Keratinocyte (primary cell): ENCODE measurements around the gene LSG1. TPM values are rescaled to one million over a fixed set of nuclear protein-coding genes. Genes with fewer than 3 reads are reported as not detected.
"Not testable (repeated sequence)": the region's sequence is repeated elsewhere in the genome, so short reads cannot be mapped to it uniquely, and the experiment has no call there.

Source experiments
- DNase-seq: peaks from one replicate; pipeline ENCODE4 v3.0.0-alpha.2; 2011; ENCODE audit warnings: low read depth, missing footprints, low spot score
- FAIRE-seq: peaks from 2 replicates; lab custom pipeline; 2011; peaks lifted over from hg19 to GRCh38; lab: Jason Lieb, UNC
- H2AFZ ChIP-seq: 2 replicates; pipeline ENCODE4 v1.6.0; 2012; ENCODE audit warnings: low read length, control low read depth, inconsistent platforms; ENCODE audit not compliant: control insufficient read depth
- H3K27ac ChIP-seq: 2 replicates; pipeline ENCODE4 v1.5.1; 2011; ENCODE audit warnings: low read length; ENCODE audit not compliant: control insufficient read depth, insufficient read depth
- H3K27me3 ChIP-seq: 3 replicates; pipeline ENCODE4 v1.6.0; 2011; ENCODE audit warnings: low read length; ENCODE audit not compliant: control insufficient read depth, insufficient read depth; ENCODE audit errors: extremely low read depth
- H3K36me3 ChIP-seq, 2 experiments: 2 replicates in 1 of 2; 3 replicates in 1 of 2; pipeline ENCODE4 v1.5.1; 2011; ENCODE audit warnings: low read length in 2 of 2, mild to moderate bottlenecking in 1 of 2; ENCODE audit not compliant: control insufficient read depth in 2 of 2, insufficient read depth in 2 of 2; ENCODE audit errors: extremely low read depth in 1 of 2
- H3K4me1 ChIP-seq: 3 replicates; pipeline ENCODE4 v1.5.1; 2011; ENCODE audit warnings: low read length; ENCODE audit not compliant: control insufficient read depth, insufficient read depth; ENCODE audit errors: extremely low read depth
- H3K4me2 ChIP-seq: 3 replicates; pipeline ENCODE4 v1.6.0; 2011; ENCODE audit warnings: low read depth, low read length; ENCODE audit not compliant: control insufficient read depth, insufficient read depth; ENCODE audit errors: extremely low read depth
- H3K4me3 ChIP-seq, 3 experiments: fragments of 200-600 bp in 1 of 3; sonication (generic) in 1 of 3; 2 replicates in 2 of 3; 3 replicates in 1 of 3; pipeline ENCODE4 v1.5.1; 2011 to 2016; ENCODE audit warnings: low read length in 3 of 3, mild to moderate bottlenecking in 3 of 3, control low read depth in 2 of 3, inconsistent platforms in 1 of 3, low read depth in 1 of 3, mixed read lengths in 1 of 3, mixed run types in 1 of 3, moderate library complexity in 1 of 3; ENCODE audit not compliant: control insufficient read depth in 2 of 3, insufficient read depth in 2 of 3; ENCODE audit errors: extremely low read depth in 1 of 3
- H3K79me2 ChIP-seq: 2 replicates; pipeline ENCODE4 v1.6.0; 2012; ENCODE audit warnings: low read length; ENCODE audit not compliant: control insufficient read depth, insufficient read depth
- H3K9ac ChIP-seq: 3 replicates; pipeline ENCODE4 v1.6.0; 2011; ENCODE audit warnings: low read length; ENCODE audit not compliant: control insufficient read depth, insufficient read depth; ENCODE audit errors: extremely low read depth
- H3K9me1 ChIP-seq: 3 replicates; pipeline ENCODE4 v1.6.0; 2011; ENCODE audit warnings: low read length; ENCODE audit not compliant: control insufficient read depth, insufficient read depth; ENCODE audit errors: extremely low read depth
- H3K9me3 ChIP-seq: 2 replicates; pipeline ENCODE4 v1.5.1; 2012; ENCODE audit warnings: low read depth, low read length; ENCODE audit not compliant: control insufficient read depth
- H4K20me1 ChIP-seq: 3 replicates; pipeline ENCODE4 v1.6.0; 2011; ENCODE audit warnings: low read length; ENCODE audit not compliant: control insufficient read depth, insufficient read depth; ENCODE audit errors: extremely low read depth
- EZH2 ChIP-seq: IDR thresholded peaks from one replicate; pipeline ENCODE4 v1.6.1; 2012; ENCODE audit warnings: inconsistent platforms, mild to moderate bottlenecking, low read length, moderate library complexity
- dilution Hi-C: fragments of 300-500 bp; cut with MboI; formaldehyde crosslinking; loops from one replicate; pipeline ENCODE4 v1.7.0; 2020; ENCODE audit warnings: low sequenced_read_pairs; ENCODE audit not compliant: extremely low pct_ligation_motif_present
- polyA plus RNA-seq, 5 experiments: library from polyadenylated mRNA; depleted of rRNA in 3 of 5; stranded (reverse) in 3 of 5; stranded (forward) in 1 of 5; unstranded in 1 of 5; fragments of >200 nt; gene quantifications; 1 replicate in 1 of 5; 2 replicates in 3 of 5; 3 replicates in 1 of 5; pipeline versions ENCODE4 v1.2.1 to v1.2.3, GENCODE V29; 2011 to 2012; ENCODE audit warnings: missing spikeins in 2 of 5, low read depth in 1 of 5, low replicate concordance in 1 of 5
- TF ChIP-seq, protein P1 (sequence below), 3 experiments: IDR thresholded peaks in 1 of 3; conservative IDR thresholded peaks in 1 of 3; optimal IDR thresholded peaks in 1 of 3; 2 replicates in 2 of 3; 3 replicates in 1 of 3; pipeline versions ENCODE3 to v1.5.1; 2011; ENCODE audit warnings: low read length in 3 of 3, mild to moderate bottlenecking in 3 of 3, moderate library complexity in 2 of 3, control low read depth in 1 of 3, inconsistent platforms in 1 of 3; ENCODE audit not compliant: insufficient read depth in 2 of 3; ENCODE audit errors: extremely low read depth in 1 of 3

Gene LSG1
- polyA plus RNA-seq, 1 donor (not counting 4 experiments of a cell fraction or from before 2014, with no cell fraction given), result 40.7 TPM

- no peaks in the 10 kb centered on the region for H3K27me3 ChIP-seq
- peak overlapping the region; percentile 78 for H2AFZ ChIP-seq
- peaks cover 1 to 4% of the 10 kb centered on the region in 2 experiments for H3K36me3 ChIP-seq
- no peak overlapping the region for H3K27ac ChIP-seq
- H3K9me3 ChIP-seq, result peaks cover 4% of the 10 kb centered on the region
- DNase-seq, result no peak
- H3K4me1 ChIP-seq, result no peaks in the 10 kb centered on the region
- TF ChIP-seq, protein P1, sequence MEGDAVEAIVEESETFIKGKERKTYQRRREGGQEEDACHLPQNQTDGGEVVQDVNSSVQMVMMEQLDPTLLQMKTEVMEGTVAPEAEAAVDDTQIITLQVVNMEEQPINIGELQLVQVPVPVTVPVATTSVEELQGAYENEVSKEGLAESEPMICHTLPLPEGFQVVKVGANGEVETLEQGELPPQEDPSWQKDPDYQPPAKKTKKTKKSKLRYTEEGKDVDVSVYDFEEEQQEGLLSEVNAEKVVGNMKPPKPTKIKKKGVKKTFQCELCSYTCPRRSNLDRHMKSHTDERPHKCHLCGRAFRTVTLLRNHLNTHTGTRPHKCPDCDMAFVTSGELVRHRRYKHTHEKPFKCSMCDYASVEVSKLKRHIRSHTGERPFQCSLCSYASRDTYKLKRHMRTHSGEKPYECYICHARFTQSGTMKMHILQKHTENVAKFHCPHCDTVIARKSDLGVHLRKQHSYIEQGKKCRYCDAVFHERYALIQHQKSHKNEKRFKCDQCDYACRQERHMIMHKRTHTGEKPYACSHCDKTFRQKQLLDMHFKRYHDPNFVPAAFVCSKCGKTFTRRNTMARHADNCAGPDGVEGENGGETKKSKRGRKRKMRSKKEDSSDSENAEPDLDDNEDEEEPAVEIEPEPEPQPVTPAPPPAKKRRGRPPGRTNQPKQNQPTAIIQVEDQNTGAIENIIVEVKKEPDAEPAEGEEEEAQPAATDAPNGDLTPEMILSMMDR (optimal IDR thresholded peaks at IDR 0.05 in 1 of 3, IDR thresholded peaks at IDR 0.05 in 1 of 3, conservative IDR thresholded peaks at IDR 0.05 in 1 of 3; ENCODE audit: extremely low read depth in 1 of 3, insufficient read depth in 2 of 3, low read length in 3 of 3), result no peak
- TF ChIP-seq EZH2, result no peak
- H3K79me2 ChIP-seq, result peaks cover 5% of the 10 kb centered on the region
- peak overlapping the region; percentile 58 to 85 (median 78) for H3K4me3 ChIP-seq
- peak overlapping the region; percentile 74 for H3K9ac ChIP-seq
- H3K4me2 ChIP-seq, result peak overlapping the region; percentile 82
- H3K9me1 ChIP-seq, result no peaks in the 10 kb centered on the region
- no peaks in the 10 kb centered on the region for H4K20me1 ChIP-seq
- dilution Hi-C loops, result no loop called here
- peak; percentile 26 for FAIRE-seq
Observed at GRCh38 chr3:194632226-194632808, 39.7 kb downstream of the LSG1 start.

DNA sequence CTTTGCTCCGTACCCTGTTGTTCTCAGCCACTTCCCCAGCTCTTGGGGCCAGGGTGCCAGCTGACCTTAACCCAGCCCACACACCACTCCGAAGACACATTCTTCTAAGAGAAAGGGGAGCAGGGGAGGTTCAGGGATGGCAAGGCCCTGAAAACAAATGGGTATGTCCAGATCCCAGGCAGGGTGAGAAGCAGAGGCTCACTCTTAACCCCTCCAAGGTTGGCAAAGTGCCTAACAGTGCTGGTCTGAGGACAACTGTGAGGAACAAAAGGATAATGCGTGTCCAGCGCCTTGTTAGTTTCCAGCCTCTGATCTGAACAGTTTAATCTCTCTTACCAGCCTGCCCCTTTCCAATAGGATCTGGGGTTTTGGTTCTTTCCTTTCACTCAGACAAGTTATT is 40.3 kb downstream of the LSG1 start:
- Histone ChIP-seq H3K27me3 (no peaks in the 10 kb centered on the region), H3K9me1 (no peaks in the 10 kb centered on the region), H3K4me1 (no peaks in the 10 kb centered on the region), H3K4me2 (no peak overlapping the region), H3K4me3 (no peak overlapping the region), H4K20me1 (no peaks in the 10 kb centered on the region), H3K36me3 (peaks cover 2 to 8% of the 10 kb centered on the region in 2 experiments), H3K9me3 (peaks cover 4% of the 10 kb centered on the region), H3K79me2 (peaks cover 5% of the 10 kb centered on the region), H2AFZ (no peak overlapping the region), H3K27ac (no peak overlapping the region), H3K9ac (no peak overlapping the region)
- TF ChIP-seq, protein P1 (optimal IDR thresholded peaks at IDR 0.05 in 1 of 3, IDR thresholded peaks at IDR 0.05 in 1 of 3, conservative IDR thresholded peaks at IDR 0.05 in 1 of 3; ENCODE audit: extremely low read depth in 1 of 3, insufficient read depth in 2 of 3, low read length in 3 of 3), result no peak
- TF ChIP-seq EZH2, result no peak
- FAIRE-seq (no peak), DNase-seq (no peak)
- dilution Hi-C loops, result no loop called here

- H3K27me3 ChIP-seq, FAIRE-seq, H3K9me1 ChIP-seq, H4K20me1 ChIP-seq, H3K4me1 ChIP-seq, H3K4me2 ChIP-seq, dilution Hi-C loops, H3K79me2 ChIP-seq, H3K9ac ChIP-seq, H3K27ac ChIP-seq, DNase-seq, H3K4me3 ChIP-seq, H2AFZ ChIP-seq, H3K9me3 ChIP-seq: not testable (repeated sequence)
- peaks cover 2 to 14% of the 10 kb centered on the region in 2 experiments for H3K36me3 ChIP-seq
Observed at GRCh38 chr3:194630681-194631080, 41.3 kb downstream of the LSG1 start.
